Prostate gland (tissue), 2 donors: ENCODE results near the gene UBTD2. TPM values are rescaled to one million over a fixed set of nuclear protein-coding genes. Genes with fewer than 3 reads are reported as not detected.

Experiments used
- DNase-seq: peaks from one replicate; pipeline ENCODE4 v3.0.0-alpha.2; 2019; ENCODE audit warnings: low spot score
- H3K27ac ChIP-seq, 2 donors: fragments of 200-600 bp; sonication (generic); 2 replicates each; pipeline ENCODE4 v1.5.1; 2017 to 2019
- H3K27me3 ChIP-seq: fragments of 200-600 bp; sonication (generic); replicated peaks from 2 replicates; pipeline ENCODE4 v1.5.1; 2019; ENCODE audit not compliant: insufficient read depth
- H3K36me3 ChIP-seq, 2 donors: fragments of 200-600 bp; sonication (generic); 1 replicate in 1 of 2; 2 replicates in 1 of 2; pipeline versions ENCODE4 v1.5.1 to v1.8.1; 2017 to 2019
- H3K4me1 ChIP-seq: fragments of 200-600 bp; sonication (generic); replicated peaks from 2 replicates; pipeline ENCODE4 v1.5.1; 2019
- H3K4me3 ChIP-seq, 2 donors: fragments of 200-600 bp; sonication (generic); 2 replicates each; pipeline ENCODE4 v1.5.1; 2017 to 2019
- H3K9me3 ChIP-seq: fragments of 200-600 bp; sonication (generic); 2 replicates; pipeline ENCODE4 v1.5.1; 2017
- POLR2A ChIP-seq: fragments of 450-650 bp; IDR thresholded peaks from one replicate; pipeline ENCODE4 v1.6.1; 2016; ENCODE audit warnings: antibody characterized with exemption, mild to moderate bottlenecking
- POLR2AphosphoS5 ChIP-seq: sonication (generic); formaldehyde crosslinking; IDR thresholded peaks from one replicate; pipeline ENCODE4 v1.6.1; 2017; ENCODE audit warnings: antibody characterized with exemption
- WGBS: methylation state at CpG from one replicate; pipeline ENCODE4 v1.1.5; 2018; 5-methylcytosine and 5-hydroxymethylcytosine counted together
- intact Hi-C: fragments of 100-400 bp; cut with DNase I; formaldehyde crosslinking; loops from one replicate; pipeline ENCODE4 v1.14.2; 2022
- total RNA-seq, 2 donors: library from RNA; depleted of rRNA; stranded (reverse); fragments of >200 nt; gene quantifications; one replicate each; pipeline ENCODE4 v1.1.0, GENCODE V29; 2016
- TF ChIP-seq, protein P1 (sequence below), 4 experiments: fragments of 200-600 bp in 2 of 4; fragments of 450-650 bp in 2 of 4; sonication (generic) in 2 of 4; IDR thresholded peaks; 1 replicate in 3 of 4; 2 replicates in 1 of 4; pipeline ENCODE4 v1.5.1; 2016 to 2019; ENCODE audit warnings: antibody characterized with exemption in 4 of 4, mild to moderate bottlenecking in 2 of 4, moderate library complexity in 2 of 4

The UBTD2 gene
- total RNA-seq, 2 donors from 2014 or later = 14.3 to 28.2 TPM

DNA sequence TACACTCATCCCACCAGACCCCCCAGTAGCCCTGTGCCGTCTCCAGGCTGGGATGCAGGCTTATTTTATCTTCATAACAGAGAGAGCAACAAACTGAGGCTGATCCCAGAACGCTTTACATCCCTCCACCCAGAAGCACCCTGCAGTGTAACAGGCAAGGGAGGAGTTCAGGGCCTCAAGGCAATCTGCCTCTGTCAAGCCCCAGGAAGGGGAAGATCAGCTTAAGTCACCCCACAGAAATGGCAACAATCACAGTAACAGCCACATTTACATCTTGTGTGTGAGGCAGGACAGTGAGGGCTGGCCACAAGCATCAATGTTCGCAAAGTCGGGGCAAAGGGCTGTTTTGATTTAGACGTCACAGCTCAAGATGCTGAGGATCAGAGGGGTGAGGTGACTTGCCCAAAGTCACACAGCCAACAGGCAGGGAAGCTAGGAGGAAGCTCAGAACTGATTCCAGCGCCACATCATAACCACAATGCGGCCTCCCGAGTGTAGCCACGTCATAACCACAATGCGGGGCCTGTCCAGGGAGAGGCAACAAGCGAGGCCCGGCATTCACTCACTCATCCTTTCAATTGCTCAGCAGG, 109.9 kb downstream of the UBTD2 start:
- Histone ChIP-seq H3K9me3 (no peaks in the 10 kb centered on the region), H3K27me3 (no peaks in the 10 kb centered on the region), H3K4me1 (no peaks in the 10 kb centered on the region), H3K27ac (no peak overlapping the region), H3K4me3 (no peak overlapping the region), H3K36me3 (no peaks in the 10 kb centered on the region)
- DNase-seq = no peak
- WGBS = 86% methylated on average over 12 of the region's 12 CpGs
- TF ChIP-seq, protein P1, sequence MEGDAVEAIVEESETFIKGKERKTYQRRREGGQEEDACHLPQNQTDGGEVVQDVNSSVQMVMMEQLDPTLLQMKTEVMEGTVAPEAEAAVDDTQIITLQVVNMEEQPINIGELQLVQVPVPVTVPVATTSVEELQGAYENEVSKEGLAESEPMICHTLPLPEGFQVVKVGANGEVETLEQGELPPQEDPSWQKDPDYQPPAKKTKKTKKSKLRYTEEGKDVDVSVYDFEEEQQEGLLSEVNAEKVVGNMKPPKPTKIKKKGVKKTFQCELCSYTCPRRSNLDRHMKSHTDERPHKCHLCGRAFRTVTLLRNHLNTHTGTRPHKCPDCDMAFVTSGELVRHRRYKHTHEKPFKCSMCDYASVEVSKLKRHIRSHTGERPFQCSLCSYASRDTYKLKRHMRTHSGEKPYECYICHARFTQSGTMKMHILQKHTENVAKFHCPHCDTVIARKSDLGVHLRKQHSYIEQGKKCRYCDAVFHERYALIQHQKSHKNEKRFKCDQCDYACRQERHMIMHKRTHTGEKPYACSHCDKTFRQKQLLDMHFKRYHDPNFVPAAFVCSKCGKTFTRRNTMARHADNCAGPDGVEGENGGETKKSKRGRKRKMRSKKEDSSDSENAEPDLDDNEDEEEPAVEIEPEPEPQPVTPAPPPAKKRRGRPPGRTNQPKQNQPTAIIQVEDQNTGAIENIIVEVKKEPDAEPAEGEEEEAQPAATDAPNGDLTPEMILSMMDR (IDR thresholded peaks at IDR 0.05) = no peak
- TF ChIP-seq POLR2A (no peak), POLR2AphosphoS5 (no peak)
- intact Hi-C loops = no loop called here

DNA sequence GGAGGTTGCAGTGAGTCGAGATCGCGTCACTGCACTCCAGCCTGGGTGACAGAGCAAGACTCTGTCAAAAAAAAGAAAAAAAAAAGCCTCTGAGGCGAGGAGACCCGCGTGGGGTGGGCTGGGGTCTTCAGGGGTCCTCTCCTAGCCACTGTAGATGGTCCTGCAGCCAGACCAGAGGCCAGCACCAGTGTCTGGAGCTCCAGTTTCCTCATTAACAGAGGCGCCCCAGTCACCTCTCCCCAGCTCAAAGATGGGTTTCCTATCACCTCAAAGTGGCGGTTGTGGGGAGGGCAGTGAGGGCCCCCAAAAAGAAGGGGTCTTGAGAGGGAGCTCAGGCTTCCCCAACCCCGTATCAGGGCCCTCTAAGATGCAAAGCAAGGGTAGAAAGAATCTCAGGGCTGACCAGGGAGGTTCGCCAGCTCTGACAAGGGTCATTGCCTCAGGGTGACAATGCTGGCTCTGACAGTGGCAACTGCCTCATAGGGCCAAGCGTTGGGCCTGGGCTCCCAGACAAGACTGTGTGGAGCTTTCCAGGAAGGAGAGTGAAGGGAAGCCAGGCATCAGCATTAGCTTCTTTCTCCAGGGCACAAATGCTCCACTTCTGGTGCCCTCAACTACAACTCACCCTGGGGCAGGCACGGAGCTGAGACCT, 110.5 kb downstream of the UBTD2 start:
- no peak overlapping the region for H3K27ac ChIP-seq
- intact Hi-C loops = no loop called here
- H3K36me3 ChIP-seq = no peaks in the 10 kb centered on the region
- TF ChIP-seq, protein P1 (IDR thresholded peaks at IDR 0.05) = no peak
- TF ChIP-seq POLR2A = no peak
- TF ChIP-seq POLR2AphosphoS5 = no peak
- no peak for DNase-seq
- no peaks in the 10 kb centered on the region for H3K4me1 ChIP-seq
- H3K27me3 ChIP-seq = no peaks in the 10 kb centered on the region
- H3K4me3 ChIP-seq = no peak overlapping the region
- H3K9me3 ChIP-seq = no peaks in the 10 kb centered on the region
- WGBS = 80% methylated on average over 12 of the region's 12 CpGs

DNA sequence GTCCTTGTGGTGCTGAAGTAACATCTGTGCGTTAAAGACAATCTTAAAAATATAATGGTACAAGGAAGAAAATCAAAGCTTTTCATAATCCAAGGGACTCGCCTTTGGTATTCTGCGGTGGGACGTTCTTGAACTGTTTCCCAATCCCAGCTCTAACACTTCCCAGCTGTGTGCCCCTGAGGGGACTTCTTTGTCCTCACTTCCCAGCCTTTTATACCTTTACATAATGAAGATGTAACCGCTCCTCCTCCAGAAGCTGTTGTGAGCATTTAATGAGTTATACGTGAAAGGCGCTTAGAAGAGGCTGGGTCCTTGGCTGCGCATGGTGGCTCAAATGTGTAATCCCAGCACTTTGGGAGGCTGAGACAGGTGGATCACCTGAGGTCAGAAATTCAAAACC, 112.4 kb downstream of the UBTD2 start:
- DNase-seq = no peak
- 81% methylated on average over 8 of the region's 8 CpGs for WGBS
- TF ChIP-seq, protein P1 (IDR thresholded peaks at IDR 0.05) = no peak
- H3K27me3 ChIP-seq = no peaks in the 10 kb centered on the region
- H3K4me3 ChIP-seq = no peak overlapping the region
- H3K4me1 ChIP-seq = no peaks in the 10 kb centered on the region
- no peak overlapping the region for H3K27ac ChIP-seq
- H3K36me3 ChIP-seq = no peaks in the 10 kb centered on the region
- no peaks in the 10 kb centered on the region for H3K9me3 ChIP-seq
- intact Hi-C loops = no loop called here

DNA sequence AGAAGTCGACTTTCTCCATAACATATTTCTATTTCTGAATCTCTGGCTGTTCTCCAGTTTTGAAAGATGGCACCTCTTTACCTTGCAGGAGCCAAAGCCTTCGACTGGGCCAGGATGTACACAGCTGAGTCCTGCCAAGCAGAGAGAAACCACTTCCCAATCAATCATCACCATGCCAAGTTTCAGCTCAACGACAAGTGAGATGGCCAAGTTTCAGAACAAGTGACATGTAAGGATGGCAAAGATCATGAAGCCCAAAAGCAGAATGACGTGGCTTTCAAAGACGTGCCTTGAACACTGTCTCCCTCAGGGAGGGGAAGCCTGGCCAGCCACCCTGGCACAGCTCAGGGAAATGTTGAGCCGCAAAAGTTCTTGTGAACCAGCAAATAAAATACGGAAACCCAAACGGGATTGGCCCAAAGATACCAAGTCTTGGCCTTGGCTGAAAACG, 113.3 kb downstream of the UBTD2 start:
- Histone ChIP-seq H3K9me3 (no peaks in the 10 kb centered on the region), H3K4me1 (no peaks in the 10 kb centered on the region), H3K4me3 (no peak overlapping the region), H3K27ac (no peak overlapping the region), H3K27me3 (no peaks in the 10 kb centered on the region), H3K36me3 (no peaks in the 10 kb centered on the region)
- TF ChIP-seq, protein P1 (IDR thresholded peaks at IDR 0.05) = no peak
- TF ChIP-seq POLR2A (no peak), POLR2AphosphoS5 (no peak)
- intact Hi-C loops = no loop called here
- WGBS = 53% methylated on average over 9 of the region's 9 CpGs
- peak; percentile 25 for DNase-seq

DNA sequence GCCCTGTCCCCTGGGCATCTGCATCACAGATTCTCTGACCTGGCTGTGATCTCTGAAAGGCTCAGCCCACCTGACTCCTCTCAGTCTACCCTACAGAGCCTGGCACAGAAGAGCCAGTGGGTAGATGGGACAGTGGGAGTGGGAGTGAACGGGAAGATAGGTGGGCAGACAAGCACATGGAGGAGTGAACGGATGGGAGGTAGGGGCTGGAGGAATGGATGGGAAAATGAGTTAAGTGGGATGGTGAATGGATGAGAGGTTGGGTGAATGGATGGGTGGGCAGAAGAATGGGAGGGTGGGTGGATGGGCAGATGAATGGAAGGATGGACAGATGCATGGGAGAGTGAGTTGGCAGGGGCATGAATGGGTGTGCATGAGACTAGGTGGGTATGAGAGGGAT, 114.3 kb downstream of the UBTD2 start:
- no peaks in the 10 kb centered on the region for H3K36me3 ChIP-seq
- H3K4me1 ChIP-seq = no peaks in the 10 kb centered on the region
- intact Hi-C loops = no loop called here
- H3K4me3 ChIP-seq = no peak overlapping the region
- H3K27me3 ChIP-seq = no peaks in the 10 kb centered on the region
- no peak for DNase-seq
- WGBS = 97% methylated on average over 2 of the region's 2 CpGs
- H3K27ac ChIP-seq = no peak overlapping the region
- TF ChIP-seq, protein P1 (IDR thresholded peaks at IDR 0.05) = no peak
- TF ChIP-seq POLR2A (no peak), POLR2AphosphoS5 (no peak)
- H3K9me3 ChIP-seq = no peaks in the 10 kb centered on the region
